GM21786 (cell line): Measurements from ENCODE around the gene KCNB1.

Experiments
- ATAC-seq: cut with Tn5 transposase; IDR thresholded peaks from one replicate; pipeline ENCODE4 v1.9.1; 2021; ENCODE audit not compliant: unreplicated experiment

The KCNB1 gene

DNA sequence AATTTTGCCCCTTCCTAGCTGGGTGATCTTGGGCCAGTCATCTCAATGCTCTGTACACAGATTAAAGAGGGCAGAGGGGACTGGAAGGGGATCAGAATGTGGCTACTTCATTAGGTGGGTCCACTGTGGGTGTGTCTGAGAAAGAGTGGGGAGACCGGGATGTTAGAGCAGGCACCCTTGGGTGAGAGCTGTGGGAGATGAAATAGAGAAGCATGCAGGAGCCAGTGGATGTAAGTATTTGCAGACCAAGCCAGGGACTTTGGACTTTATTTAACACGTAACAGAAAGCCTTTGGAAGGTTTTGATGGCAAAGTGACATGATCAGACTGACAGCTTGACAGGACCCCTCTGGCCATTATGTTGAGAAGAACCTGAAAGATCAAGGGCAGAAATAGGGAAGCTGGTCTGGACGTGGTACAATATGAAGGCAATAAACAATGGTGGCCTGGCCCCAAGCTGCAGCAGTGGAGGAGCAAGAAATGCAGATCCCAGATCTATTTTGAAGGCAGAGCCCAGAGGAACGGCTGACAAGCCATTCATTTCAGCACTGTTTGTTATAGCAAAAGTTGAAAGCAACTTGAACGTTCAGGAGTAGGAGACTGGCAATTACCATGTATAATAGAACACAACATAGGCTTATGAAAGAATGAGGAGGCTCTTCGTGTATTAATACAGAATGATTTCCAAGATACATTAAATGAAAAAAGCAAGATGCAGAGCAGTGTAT lies 122.1 kb downstream of the KCNB1 start:
- ATAC-seq = no peak

GRCh38 chr20:49356676-49357075 lies 125.8 kb downstream of the KCNB1 start:
- no peak for ATAC-seq

GRCh38 chr20:49354673-49355072 lies 127.8 kb downstream of the KCNB1 start:
- no peak for ATAC-seq

DNA sequence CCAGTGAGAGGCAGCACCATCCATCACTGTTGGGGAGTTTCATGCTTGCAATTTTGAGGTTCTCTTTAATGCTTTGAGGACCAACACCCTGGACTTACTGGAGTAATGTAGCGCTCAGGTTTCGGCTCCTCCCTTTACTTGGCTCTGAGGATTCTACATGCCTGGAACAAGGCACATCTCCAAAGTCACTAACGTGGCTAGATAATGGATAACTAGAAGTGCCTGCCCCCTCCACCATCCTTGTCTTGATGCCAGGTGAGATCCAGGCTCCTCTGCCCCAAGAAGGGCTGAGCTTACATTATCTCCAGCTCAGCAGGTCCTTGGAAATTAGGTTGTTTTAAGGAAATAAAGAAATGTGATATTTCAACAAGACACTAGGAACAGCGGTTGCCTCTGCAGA lies 129.1 kb downstream of the KCNB1 start:
- ATAC-seq = no peak

DNA sequence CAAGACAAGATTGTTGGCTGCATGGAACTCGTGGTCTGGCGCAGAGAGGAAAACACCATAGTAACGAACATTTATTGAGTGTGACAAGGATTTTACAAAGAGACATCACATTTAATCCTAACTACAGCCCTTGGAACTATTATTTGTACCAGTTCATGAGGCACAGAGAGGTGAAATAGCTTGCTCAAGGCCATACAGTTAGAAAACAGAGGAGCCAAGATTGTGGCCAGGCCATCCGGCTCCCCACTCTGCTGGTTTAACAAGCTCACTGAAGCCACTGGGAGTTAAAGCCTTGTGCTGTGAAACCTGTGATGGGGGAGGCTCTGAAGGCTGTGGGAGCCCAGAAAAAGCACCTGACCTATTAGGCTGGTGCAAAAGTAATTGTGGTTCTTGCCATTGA lies 129.7 kb downstream of the KCNB1 start:
- ATAC-seq = no peak

DNA sequence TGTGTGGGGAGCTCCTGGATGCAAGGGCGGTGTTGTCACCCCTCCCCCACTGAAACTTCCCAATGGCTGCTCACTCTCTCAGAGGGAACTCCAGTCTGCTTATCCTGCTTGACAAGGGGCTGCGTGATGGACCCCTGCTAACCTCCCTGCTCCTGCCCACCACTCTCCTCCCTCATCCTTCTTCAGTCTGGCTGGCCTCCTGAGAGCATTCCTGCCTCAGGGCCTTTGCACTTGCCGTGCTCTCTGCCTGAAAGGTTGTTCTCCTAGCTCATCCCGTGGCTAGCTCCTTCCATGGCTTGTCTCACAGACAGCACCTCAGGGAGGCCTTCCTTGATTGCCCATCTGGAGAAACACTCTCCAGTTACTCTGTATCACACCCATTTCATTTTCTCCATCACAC lies 130.7 kb downstream of the KCNB1 start:
- no peak for ATAC-seq

DNA sequence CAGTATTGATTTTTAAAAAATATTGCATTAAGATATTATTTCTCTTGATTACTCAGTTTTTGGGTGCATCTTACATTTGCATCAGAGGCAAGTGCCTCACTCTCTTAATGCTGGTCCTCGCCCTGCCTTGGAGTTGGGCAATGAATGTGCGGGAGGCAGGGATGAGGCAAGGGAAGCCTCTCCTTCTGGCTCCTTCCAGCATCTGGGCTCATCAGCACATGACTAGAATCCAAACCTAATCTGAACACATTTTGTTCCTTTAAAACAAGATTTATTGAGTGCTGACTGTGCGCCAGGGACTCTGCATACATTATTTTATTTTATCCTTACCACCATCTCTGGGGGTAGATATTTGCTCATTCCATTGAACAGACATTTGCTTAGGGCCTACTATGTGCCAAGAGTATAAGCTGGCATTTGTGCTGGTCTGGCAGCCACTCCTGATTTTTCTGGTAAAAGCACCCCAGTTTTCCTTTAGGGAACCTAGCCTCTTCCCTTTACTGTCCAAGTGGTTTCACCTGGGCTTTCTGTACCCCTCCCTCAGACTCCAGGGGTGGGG lies 132.7 kb downstream of the KCNB1 start:
- ATAC-seq = no peak

- no peak for ATAC-seq
These were observed 133.4 kb downstream of the KCNB1 start for GRCh38 chr20:49349078-49349477.

- no peak for ATAC-seq
These were observed 133.9 kb downstream of the KCNB1 start for GRCh38 chr20:49348563-49348962.

DNA sequence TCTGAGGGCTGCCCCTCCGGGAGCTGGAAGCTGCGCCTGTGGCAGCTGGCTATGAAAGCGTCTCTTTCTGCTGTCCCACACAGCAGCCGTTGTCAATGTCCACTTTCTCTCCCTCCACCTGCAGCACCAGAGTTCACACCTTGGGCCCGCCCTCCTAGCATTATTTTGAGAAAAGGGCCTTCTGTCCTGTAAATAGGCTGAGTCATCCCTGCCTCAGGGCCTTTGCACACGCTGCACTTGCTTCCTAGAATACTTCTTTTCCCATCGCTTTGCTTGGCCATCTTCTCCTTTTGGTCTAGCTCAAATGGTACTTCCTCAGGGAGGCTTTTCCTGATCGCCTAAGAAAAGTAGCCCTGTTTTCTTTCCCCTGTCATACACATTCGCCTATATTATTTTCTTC lies 135.3 kb downstream of the KCNB1 start:
- no peak for ATAC-seq

DNA sequence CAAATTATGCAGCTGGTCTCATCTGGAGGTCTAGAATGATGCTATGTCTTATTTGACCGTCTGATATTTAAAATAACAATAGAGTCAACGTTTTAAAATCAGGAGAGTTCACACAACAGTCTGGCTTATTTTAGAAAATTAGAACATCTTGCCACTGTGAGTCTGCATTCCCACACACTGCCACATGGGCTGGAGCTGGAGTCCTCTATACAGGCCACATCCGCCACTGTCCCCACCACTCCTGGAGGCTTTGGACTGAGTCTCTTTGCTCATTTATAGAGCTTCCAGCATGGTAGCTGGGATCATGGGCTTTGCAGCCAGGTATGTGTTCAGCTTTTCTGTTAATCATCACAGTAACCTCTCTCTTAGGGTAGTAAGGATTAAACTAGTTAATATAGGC lies 135.8 kb downstream of the KCNB1 start:
- no peak for ATAC-seq

DNA sequence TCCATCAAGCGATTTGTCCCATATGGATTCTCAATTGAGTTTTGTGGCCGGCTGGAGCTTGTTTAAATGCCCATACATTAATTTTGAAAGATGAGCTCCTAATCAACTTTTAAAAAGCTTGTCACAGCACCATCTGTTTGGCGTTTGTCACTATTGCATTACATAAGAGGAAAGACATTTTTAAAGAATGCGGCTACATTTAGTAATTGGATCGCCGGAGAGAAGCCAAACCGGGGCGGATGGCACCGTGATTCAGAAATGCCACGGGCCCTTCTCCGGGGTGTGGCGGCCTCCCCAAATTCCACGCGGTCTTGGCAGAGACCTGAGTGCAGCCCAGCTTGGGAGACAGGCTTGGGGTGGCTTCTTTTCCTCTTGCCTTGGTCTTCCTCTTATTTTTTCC lies 136.9 kb downstream of the KCNB1 start:
- ATAC-seq = no peak

- ATAC-seq = no peak
These were observed 137.5 kb downstream of the KCNB1 start for GRCh38 chr20:49344975-49345374.

DNA sequence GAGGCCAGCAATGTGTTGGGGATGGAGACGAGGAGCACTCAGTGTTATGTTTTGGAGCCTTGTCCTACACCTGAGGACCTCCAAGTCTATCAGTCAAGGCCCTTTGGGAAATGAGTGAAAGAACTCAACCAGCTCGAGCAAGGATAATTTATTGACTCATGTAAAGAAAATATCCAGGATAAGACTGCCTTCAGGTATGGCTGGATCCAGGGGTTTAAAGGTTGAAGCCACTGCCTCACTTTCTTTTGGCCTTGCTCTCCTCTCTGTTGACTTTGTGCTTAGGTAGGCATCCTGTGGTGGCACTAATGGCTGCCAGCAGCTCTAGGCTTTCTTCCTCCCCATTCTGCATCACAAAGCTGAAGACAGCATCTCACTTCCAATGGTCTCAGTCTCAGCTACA lies 138.3 kb downstream of the KCNB1 start:
- ATAC-seq = no peak

- ATAC-seq = no peak
These were observed 139.2 kb downstream of the KCNB1 start for GRCh38 chr20:49343246-49343645.

- ATAC-seq = no peak
These were observed 142.1 kb downstream of the KCNB1 start for GRCh38 chr20:49340161-49340966.

DNA sequence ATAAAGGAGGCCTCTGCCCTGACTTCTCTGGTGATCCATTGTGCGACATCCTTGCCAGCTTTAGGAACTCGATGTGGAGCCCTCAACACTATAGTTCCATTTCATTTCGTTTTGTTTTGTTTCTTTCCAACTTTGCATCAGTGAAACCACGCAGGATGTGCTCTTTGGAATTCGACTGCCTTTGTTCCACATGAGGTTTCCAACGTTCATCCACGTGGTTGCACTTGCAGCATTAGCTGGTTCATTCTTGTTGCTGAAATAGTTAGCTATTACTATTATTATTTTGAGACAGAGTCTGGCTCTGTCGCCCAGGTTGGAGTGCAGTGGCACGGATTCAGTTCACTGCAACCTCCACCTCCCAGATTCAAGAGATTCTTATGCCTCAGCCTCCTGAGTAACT lies 143.3 kb downstream of the KCNB1 start:
- no peak for ATAC-seq

- ATAC-seq = no peak
These were observed 144.4 kb downstream of the KCNB1 start for GRCh38 chr20:49338061-49338460.

GRCh38 chr20:49337357-49337756 lies 145.1 kb downstream of the KCNB1 start:
- ATAC-seq = no peak

GRCh38 chr20:49336786-49337185 lies 145.7 kb downstream of the KCNB1 start:
- no peak for ATAC-seq

- no peak for ATAC-seq
These were observed 147.0 kb downstream of the KCNB1 start for GRCh38 chr20:49335476-49335875.
